Large intestine (tissue), 3 donors: ENCODE measurements around the gene HDAC3. TPM values are rescaled to one million over a fixed set of nuclear protein-coding genes. Genes with fewer than 3 reads are reported as not detected.

Experiments
- DNase-seq, 2 donors: peaks; one replicate each; pipeline versions ENCODE4 v3.0.0 to v3.0.0-alpha.2; 2013
- H3K27ac ChIP-seq: one replicate; pipeline ENCODE4 v1.5.1; 2013; ENCODE audit warnings: low read length
- H3K27me3 ChIP-seq: 2 replicates; pipeline ENCODE4 v1.6.1; 2013; ENCODE audit warnings: low read length; ENCODE audit not compliant: control insufficient read depth, insufficient read depth
- H3K36me3 ChIP-seq: 2 replicates; pipeline ENCODE4 v1.6.1; 2013; ENCODE audit warnings: low read length; ENCODE audit not compliant: control insufficient read depth, insufficient read depth
- H3K4me1 ChIP-seq: one replicate; pipeline ENCODE4 v1.6.1; 2013; ENCODE audit warnings: low read length; ENCODE audit not compliant: control insufficient read depth, insufficient read depth
- H3K4me3 ChIP-seq: one replicate; pipeline ENCODE4 v1.5.1; 2013; ENCODE audit warnings: low read length
- H3K9me3 ChIP-seq: one replicate; pipeline ENCODE4 v1.6.1; 2013; ENCODE audit warnings: mild to moderate bottlenecking, low read depth, low read length, moderate library complexity; ENCODE audit not compliant: control insufficient read depth
- WGBS: methylation state at CpG from one replicate; pipeline ENCODE4 v1.1.5; 2013; ENCODE audit warnings: low lambda C conversion rate; ENCODE audit not compliant: insufficient coverage; 5-methylcytosine and 5-hydroxymethylcytosine counted together
- polyA plus RNA-seq: library from polyadenylated mRNA; unstranded; fragments of 120-200 nt; gene quantifications from one replicate; pipeline ENCODE4 v1.2.1, GENCODE V29; 2013

Gene HDAC3
- polyA plus RNA-seq, 1 donor: 71.5 TPM

GRCh38 chr5:141647851-141648250 lies 11.2 kb upstream of the HDAC3 start:
- peaks cover 3% of the 10 kb centered on the region for H3K4me1 ChIP-seq
- WGBS: no CpG with 5 or more reads among the region's 3 CpGs
- no peak overlapping the region for H3K27ac ChIP-seq
- H3K4me3 ChIP-seq: no peak overlapping the region
- peaks cover 37% of the 10 kb centered on the region for H3K36me3 ChIP-seq
- DNase-seq: no peak
- no peaks in the 10 kb centered on the region for H3K9me3 ChIP-seq
- H3K27me3 ChIP-seq: no peaks in the 10 kb centered on the region

DNA sequence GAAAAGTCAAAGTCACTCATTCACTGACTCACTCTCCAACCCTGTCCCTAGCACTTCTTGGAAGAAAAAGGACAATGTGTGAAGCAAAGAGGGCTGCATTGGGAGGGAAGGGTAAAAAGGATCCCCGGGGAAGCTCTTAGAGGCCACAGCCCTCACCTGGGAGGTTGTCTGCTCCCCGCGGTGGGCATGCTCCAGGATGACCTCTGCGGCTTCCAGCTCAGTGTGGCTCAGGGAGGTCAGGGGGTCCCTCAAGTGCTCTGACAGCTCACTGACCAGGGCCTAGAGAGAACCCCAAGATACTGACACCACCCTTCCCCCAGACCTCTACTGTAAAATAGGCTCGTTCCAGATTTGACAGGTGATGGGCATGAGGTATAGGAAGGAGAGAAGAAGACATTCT lies 10.6 kb upstream of the HDAC3 start:
- Histone ChIP-seq H3K27me3 (no peaks in the 10 kb centered on the region), H3K4me3 (no peak overlapping the region), H3K4me1 (peaks cover 3% of the 10 kb centered on the region), H3K27ac (no peak overlapping the region), H3K9me3 (no peaks in the 10 kb centered on the region), H3K36me3 (peaks cover 39% of the 10 kb centered on the region)
- no peak for DNase-seq
- no CpG with 5 or more reads among the region's 5 CpGs for WGBS

DNA sequence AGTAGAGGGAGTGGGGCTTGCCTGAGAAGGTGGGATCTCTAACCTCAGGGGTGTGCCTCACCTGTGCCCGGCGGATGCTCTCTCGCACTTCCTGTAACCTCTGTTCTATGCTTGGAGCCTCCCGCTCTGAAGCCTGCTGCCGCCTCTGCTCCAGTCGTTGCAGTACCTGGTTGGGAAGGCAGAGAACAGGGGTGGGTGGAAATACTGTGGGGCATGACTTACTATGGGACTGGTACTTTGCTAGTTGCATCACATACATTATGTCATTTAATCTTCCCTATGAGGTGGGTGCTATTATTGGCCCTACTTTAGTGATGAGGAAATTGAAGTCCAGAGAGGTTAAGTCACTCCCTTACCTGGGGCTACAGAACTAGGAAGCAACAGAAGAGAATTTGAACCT lies 9.4 kb upstream of the HDAC3 start:
- H3K36me3 ChIP-seq: peaks cover 43% of the 10 kb centered on the region
- H3K4me1 ChIP-seq: no peaks in the 10 kb centered on the region
- H3K27ac ChIP-seq: no peak overlapping the region
- no CpG with 5 or more reads among the region's 6 CpGs for WGBS
- no peaks in the 10 kb centered on the region for H3K9me3 ChIP-seq
- no peak for DNase-seq
- H3K4me3 ChIP-seq: no peak overlapping the region
- H3K27me3 ChIP-seq: no peaks in the 10 kb centered on the region

- Histone ChIP-seq H3K9me3 (peaks cover 11% of the 10 kb centered on the region), H3K4me1 (peaks cover 11% of the 10 kb centered on the region), H3K27me3 (peaks cover 15% of the 10 kb centered on the region), H3K4me3 (no peak overlapping the region), H3K27ac (peak overlapping the region; percentile 12), H3K36me3 (peaks cover 37% of the 10 kb centered on the region)
- DNase-seq: peak; percentile 51 to 73
- no CpG with 5 or more reads among the region's 2 CpGs for WGBS
Observed at GRCh38 chr5:141641634-141642267, 5.1 kb upstream of the HDAC3 start.

GRCh38 chr5:141640698-141641097 lies 4.0 kb upstream of the HDAC3 start:
- Histone ChIP-seq H3K9me3 (peaks cover 11% of the 10 kb centered on the region), H3K36me3 (peaks cover 28% of the 10 kb centered on the region), H3K27me3 (peaks cover 15% of the 10 kb centered on the region), H3K27ac (no peak overlapping the region), H3K4me3 (no peak overlapping the region), H3K4me1 (peaks cover 11% of the 10 kb centered on the region)
- WGBS: no CpG with 5 or more reads among the region's 9 CpGs
- no peak for DNase-seq

- Histone ChIP-seq H3K4me1 (peaks cover 11% of the 10 kb centered on the region), H3K4me3 (no peak overlapping the region), H3K9me3 (peaks cover 11% of the 10 kb centered on the region), H3K36me3 (peaks cover 24% of the 10 kb centered on the region), H3K27me3 (peaks cover 15% of the 10 kb centered on the region), H3K27ac (no peak overlapping the region)
- no CpG with 5 or more reads among the region's 3 CpGs for WGBS
- DNase-seq: no peak
Observed at GRCh38 chr5:141640051-141640415, 3.4 kb upstream of the HDAC3 start.

GRCh38 chr5:141639357-141640050 lies 2.9 kb upstream of the HDAC3 start:
- peaks cover 11% of the 10 kb centered on the region for H3K4me1 ChIP-seq
- H3K4me3 ChIP-seq: no peak overlapping the region
- no peak overlapping the region for H3K27ac ChIP-seq
- WGBS: no CpG with 5 or more reads among the region's 12 CpGs
- peaks cover 15% of the 10 kb centered on the region for H3K27me3 ChIP-seq
- DNase-seq: no peak
- H3K9me3 ChIP-seq: peaks cover 11% of the 10 kb centered on the region
- H3K36me3 ChIP-seq: peaks cover 24% of the 10 kb centered on the region

DNA sequence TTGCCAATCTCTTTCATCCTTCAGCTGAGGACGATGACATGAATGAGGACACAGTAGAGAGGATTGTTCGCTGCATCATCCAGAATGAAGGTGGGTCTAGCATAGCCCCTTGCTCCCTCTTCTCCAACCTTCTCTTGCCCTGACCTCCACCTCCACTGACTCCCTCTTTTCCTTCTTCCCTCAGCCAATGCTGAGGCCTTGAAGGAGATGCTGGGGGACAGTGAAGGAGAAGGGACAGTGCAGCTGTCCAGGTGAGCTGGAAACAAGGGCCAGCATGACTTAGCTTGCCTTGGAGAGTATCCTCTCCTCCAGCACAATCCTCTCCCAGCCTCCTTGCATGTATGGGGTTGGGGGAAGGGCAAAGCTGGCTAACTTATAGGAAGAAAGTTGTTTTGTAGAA lies 2.1 kb upstream of the HDAC3 start:
- no CpG with 5 or more reads among the region's 2 CpGs for WGBS
- H3K4me1 ChIP-seq: peaks cover 11% of the 10 kb centered on the region

GRCh38 chr5:141637767-141638419 lies 1.2 kb upstream of the HDAC3 start:
- H3K4me1 ChIP-seq: peaks cover 11% of the 10 kb centered on the region
- H3K4me3 ChIP-seq: peak overlapping the region; percentile 99
- WGBS: no CpG with 5 or more reads among the region's 40 CpGs
- H3K36me3 ChIP-seq: peaks cover 21% of the 10 kb centered on the region
- peaks cover 15% of the 10 kb centered on the region for H3K27me3 ChIP-seq
- peak; percentile 44 to 59 for DNase-seq
- H3K27ac ChIP-seq: no peak overlapping the region
- peaks cover 11% of the 10 kb centered on the region for H3K9me3 ChIP-seq

More for the DNA sequence above, 2.1 kb upstream of the HDAC3 start:
- H3K9me3 ChIP-seq: peaks cover 11% of the 10 kb centered on the region
- H3K27me3 ChIP-seq: peaks cover 15% of the 10 kb centered on the region
- no peak overlapping the region for H3K27ac ChIP-seq
- peaks cover 22% of the 10 kb centered on the region for H3K36me3 ChIP-seq
- DNase-seq: no peak
- no peak overlapping the region for H3K4me3 ChIP-seq

DNA sequence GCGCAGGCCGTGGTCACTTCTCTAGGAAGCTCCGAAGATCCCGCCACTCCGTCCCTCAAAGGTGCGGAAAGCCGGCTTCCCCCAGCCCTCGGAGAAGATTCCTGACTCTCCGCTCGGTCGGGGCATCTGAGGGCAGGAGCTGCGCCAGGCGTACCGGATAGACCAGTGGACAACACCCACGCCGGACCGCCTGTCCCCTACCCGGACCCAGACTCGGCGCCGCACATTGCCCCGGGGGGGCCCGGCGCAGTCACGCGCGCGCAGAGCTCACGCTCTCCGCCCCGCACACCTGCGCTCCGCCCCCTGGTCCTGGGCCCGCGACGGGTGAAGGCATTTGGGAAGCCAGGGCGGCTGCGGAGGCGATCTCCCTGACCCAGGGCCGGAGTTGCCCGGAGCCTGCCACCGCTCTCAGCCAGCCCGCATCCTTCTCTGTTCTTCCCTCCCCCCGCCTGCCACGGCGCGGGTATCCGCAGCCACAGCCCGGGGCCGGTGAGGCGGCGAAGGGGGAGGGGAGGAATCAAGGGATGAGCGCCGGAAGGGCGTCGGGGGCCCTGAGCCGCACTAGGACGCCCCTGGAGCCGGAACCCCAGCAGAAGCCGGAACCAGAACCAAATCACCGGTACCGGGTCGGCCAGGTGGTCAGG lies 596 bp upstream of the HDAC3 start:
- Histone ChIP-seq H3K36me3 (peaks cover 25% of the 10 kb centered on the region), H3K27me3 (peaks cover 15% of the 10 kb centered on the region), H3K9me3 (peaks cover 11% of the 10 kb centered on the region), H3K4me3 (peak overlapping the region; percentile 99), H3K27ac (peak overlapping the region; percentile 57), H3K4me1 (peaks cover 11% of the 10 kb centered on the region)
- no CpG with 5 or more reads among the region's 63 CpGs for WGBS
- no peak for DNase-seq
